GM15510 (cell line): ENCODE data around the gene TGFB3.

Experiments
- POLR2A ChIP-seq: IDR thresholded peaks from 3 replicates; pipeline ENCODE4 v1.6.1; 2011; ENCODE audit warnings: borderline replicate concordance; ENCODE audit not compliant: insufficient read length; ENCODE audit errors: extremely low read depth

The TGFB3 gene

DNA sequence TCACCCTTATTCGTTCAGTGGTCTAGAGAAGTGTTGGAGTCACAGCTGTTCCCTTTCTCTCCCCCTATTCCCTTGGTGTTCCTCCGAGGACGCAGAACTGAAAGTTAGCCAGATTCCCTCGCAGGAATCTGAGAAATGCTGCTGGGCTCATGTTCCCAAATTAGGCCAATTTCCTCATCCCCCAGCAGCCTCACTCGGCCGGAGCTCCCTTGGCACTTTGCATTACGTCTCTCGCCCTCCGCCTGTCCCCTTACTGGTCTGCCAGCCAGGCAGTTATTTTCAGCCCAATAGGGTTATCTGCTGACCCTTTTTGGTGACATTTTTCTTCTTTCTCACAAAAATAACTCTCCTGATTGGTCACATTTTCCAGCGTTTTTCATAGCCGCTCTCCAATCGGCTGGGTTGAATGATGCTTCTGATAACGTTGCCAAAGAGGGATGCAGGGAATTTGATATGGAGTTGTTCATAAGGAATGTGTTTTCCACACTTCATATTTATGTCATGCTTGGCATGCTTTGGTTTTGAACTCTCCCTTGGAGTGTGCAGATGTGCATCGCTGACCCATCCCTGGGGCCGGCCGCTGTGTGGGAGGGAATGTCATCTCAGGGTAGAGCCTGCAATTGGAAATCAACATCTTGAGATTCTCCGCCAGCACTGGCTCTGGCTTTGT is 13.7 kb upstream of the TGFB3 start:
- TF ChIP-seq POLR2A: no peak

DNA sequence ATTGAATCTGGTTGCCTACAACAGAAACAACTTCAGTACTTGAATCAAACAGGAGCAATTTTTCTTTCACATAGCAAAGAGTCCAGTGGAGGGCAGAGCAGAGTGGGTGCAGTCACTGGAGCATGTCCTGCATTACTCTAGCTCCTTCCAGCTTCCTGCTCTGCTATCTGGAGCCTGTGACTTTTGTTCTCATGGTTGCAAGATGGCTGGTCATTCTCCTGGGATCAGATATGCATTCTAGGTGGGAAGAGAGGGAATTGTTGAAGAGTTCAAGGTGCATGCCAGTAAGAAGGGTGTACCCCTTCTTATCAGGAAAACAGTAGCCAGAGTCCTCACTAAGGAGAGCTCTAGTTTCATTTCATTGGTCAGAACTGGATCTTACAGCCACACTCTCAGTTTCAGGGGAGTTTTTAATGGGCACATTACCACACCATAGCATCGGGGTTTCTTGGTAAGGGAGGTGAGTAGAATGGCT is 11.8 kb upstream of the TGFB3 start:
- no peak for TF ChIP-seq POLR2A

DNA sequence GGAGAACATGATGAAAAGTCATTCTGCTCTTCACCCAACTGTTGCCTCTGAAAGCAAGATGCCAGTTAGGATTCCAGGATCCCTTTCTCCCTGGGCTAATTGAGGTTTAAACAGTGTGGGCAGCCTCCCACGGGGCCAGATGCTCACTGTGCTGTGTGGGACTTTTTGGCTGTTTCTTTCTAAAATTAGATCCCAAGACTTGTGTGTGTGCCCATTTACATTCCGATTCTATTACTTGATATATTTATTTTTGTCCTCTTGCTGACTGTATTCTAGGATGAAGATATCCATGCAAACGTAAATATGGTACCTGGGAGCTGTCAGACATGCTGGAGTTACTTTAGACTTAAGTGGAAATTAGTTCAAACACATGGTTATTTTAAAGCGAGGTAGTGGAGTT is 10.0 kb upstream of the TGFB3 start:
- TF ChIP-seq POLR2A: no peak

DNA sequence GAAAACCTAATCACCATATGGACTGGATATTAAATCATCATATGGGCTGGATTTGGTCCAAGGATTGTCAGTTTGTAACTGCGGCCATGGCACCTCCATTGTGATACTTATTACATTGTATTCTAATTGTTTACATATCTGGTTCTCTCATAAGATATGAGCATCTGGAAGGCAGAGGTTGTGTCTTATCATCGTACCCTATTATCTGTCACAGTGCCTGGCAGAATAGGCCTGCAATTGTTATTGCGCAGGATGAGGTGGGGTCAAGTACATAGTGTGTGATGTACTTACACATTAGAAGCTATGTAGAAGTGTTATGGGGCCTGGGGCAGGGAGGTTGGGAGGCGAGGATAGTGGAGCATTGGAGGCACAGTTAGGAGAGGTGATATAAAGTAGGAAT is 8.5 kb upstream of the TGFB3 start:
- TF ChIP-seq POLR2A: no peak

DNA sequence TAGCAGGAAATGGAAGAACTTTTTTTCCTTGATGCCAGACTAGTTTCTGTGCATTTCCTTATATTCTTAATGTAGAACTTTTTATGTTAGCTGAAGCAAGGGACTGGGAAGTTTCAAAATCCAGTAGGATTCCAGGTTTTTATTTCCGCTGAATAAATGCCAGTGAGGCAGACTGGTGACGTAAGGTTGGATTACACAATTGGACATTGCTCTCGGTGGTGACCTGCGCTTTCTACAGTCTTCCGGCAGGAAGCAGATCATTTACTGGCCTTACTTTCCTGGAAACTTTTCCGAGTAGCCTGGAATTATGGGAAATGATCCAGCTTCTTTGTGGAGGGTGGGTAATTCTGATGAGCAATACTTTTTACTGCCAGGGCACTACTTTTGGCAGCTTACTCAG is 7.3 kb upstream of the TGFB3 start:
- no peak for TF ChIP-seq POLR2A

DNA sequence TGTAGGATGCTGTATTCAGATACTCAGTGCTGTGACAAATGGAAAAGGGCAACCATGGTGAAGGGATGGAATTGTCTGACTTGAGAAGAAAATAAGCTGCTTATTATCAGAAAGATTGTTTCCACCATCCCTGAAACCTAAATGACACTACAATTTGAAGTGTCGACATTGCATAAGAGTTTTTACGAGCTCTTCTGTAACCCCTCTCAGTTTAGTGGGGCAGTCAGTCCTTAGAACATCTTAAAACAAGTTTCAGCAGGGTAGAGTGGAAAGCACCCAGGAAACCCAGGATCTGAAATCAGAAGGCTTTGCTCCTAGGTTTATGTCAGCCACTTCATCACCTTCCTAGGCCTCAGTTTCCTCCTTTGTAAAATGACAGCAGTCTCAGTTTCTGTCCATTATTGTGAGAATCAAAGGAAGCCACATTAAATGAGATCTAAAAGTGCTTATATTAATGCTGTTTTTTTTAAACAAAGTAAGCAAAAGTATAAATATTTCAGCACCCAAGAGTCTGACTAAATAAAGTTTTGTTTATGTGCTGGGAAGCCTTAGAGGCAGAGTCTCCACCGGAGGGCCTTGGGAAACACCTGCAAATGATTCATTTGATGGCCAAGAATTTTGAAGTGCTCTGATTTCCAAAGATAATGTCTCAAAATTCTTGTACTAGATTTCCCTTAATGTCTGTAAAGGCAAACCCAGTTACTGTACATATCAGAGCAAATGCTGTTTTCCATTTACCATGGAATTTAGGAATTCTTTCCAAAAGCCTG is 5.6 kb upstream of the TGFB3 start:
- TF ChIP-seq POLR2A: no peak

DNA sequence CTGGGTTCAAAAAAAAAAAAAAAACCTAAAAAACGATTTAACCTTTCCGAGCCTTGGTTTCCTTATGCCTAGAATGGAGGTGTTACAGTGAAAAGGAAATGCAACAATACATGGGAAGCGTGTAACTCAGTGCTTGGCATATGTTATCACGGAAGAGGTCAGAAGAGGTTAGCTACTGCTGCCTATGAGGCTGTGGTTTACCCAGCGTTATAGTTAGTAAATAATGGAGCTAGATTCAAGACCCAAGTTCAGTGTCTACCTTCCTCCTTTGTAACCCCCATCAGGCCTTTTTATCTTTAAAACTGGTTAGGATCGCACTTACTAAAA is 4.6 kb upstream of the TGFB3 start:
- no peak for TF ChIP-seq POLR2A

DNA sequence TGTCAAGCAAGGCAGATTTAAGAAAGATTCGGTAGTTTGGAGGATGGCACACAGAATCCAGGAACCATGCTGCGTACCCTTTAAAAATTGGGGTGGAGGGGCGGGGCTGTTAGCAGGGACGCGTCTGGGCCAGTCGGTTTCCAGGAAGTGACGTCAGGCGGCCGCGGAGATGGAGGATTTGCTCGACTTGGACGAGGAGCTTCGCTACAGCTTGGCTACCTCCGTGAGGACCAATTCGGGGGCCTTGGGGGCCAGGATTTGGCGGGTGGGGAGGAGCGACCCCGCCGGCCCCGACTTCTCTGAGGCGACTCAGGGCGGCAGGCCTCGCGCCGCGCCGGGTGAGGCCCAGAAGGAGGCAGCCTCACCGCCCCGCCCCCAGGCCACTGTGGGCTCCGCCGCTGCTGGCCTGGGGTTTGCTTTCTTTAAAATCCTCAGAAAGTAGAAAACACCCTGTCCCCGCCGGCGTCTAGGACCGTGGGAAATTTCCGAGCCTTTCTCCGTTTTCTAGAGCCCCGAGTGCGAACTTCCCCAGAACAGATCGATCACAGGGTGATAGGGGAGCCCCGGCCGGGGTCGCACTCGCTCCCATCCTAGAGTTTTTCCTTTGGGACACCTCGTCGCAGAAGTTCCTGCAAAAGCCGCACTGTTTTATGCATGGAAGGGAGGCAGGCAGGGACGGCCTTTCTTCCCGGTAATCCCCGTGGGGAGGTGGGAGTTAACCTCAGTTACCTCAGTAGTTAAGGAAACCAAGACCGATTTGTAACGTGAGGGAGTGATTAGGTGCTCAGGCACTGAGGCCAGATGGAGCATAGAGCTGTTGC is 4.0 kb upstream of the TGFB3 start, which contains the start of gene IFT43:
TSS of gene IFT43 (plus strand) at position 146 of the 821 bp plus-strand sequence. CDS start at position 170, 24 bp downstream.
- no peak for TF ChIP-seq POLR2A

DNA sequence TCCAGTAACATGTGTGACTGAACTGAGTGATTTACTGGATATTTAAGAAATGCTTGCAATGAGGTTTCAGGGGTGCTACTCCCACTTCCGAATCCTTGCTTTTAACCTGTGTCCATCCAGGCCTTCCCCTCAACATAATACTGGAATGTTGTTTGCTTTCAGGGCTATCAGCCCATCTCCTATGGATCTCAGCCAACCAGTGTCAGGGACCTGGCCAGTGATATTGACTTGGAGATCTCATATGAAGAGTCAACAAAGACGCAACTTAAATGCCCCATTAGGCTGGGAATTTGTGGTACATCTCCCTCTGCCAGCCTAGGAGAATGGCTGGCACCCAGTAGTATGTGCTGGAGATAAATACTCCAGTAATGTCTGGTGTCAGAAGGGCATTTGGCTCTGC is 2.9 kb upstream of the TGFB3 start:
- TF ChIP-seq POLR2A: no peak

DNA sequence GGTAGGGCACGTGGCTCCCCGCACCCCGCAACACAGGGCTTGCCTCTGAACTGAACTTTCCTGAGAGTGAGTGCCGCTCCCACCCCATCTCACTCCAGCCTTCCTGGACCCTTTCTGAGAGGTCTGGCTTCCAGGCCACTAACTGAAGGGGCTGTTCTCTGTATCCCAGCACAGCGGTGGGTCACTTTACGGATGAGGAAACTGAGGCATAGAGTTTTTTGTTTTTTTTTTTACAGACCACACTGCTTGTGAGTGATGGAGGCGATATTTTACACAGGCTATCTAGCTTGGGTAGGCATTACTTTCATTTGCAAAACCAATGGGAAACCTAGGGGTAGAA is 1.2 kb upstream of the TGFB3 start:
- TF ChIP-seq POLR2A: no peak

DNA sequence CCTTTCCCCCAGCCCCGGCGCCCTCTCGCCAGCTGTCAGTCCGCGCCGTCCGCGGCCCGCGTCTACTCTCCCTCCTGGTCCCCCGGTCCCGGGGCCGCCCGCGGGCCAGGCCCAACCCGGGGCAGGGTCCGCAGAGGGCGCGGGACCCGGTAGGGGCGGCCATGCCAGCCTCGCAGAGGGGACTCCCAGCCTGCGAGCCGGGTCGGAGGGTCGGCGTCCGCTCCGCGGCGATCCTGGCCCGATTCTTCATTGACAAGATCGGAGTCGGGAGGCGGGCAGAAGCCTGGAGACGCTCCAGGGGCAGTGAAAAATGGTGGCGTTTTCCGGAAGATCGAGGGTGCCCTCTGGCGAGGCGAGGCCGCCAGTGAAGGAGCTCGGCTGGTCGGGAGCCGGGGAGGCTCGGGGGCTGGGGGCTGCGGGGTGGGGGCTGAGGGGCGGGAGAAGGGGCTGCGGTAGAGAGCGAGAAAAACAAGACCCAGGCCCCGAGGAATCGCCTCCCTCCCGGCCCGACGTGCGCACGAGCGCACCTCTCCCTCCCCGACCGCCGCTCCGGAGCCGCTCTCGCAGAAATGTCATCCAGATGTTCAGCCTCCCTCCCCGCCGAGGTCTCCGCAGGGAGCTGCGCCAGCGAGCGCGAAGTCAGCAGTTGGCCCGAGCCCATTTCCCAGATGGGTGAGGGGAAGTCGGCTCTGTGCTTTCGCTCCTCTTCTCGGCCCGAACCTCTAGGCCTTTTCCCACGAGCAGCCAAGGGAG is 647 bp upstream of the TGFB3 start:
- TF ChIP-seq POLR2A: no peak

DNA sequence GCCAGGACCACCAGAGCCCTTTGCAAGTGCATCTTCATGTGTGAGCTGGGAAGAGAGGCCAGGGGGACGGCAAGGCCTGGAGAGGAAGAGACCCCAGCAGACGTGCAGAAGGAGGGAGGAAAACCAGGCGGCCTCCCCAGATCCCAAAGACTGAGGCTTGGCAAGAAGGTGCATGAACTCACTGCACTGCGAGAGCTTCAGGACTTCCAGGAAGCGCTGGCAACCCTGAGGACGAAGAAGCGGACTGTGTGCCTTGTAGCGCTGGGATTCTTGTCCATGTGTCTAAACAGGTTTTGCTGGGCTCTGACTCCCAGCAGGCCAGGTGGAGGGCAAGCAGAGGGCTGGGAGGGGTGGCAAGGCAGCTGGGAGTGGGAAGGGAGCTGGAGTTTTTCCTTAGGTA is 939 bp downstream of the TGFB3 start:
- TF ChIP-seq POLR2A: no peak

DNA sequence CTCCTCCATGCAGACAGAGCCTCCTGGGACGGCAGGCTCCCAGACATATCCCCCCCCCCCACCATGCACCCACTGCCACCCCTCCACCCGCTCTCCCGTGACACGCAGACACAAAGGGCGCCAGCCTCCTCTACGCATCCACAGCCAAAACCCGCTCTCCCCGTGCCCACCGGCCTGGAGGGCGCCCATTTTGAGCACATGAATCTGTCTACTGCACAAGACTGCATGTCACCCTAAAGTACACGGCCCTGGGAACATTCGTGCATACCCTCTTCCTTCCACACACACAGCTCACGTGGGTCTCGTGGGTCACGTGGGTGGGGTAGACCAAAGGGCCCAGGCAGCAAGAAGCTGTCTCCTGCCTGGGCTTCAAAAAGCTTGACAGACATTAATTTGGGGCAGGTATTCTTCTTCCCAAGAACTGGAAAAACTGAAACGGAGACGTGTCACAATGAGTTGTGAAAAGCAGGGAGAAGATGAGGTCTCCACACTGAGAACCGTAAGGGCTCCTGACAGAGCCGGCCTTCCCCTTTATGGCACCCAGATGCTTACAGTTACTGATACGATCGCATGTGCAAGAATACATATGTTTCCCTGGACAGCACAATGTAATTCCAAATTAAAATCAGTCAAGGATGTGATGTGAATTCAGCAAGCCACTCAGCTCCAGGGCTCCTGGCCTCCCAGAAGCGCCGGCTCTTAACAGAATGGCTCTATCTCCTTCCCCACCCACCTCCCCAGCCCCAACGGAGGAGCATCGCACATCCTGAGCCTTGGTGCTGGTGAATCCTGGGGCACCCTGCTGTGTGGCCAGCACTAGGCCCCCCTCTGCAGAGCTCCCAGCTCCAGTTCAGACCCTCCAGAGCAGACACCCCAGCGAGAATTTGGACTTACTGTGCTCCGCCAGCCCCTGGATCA is 1.9 kb downstream of the TGFB3 start:
- TF ChIP-seq POLR2A: no peak
